HG03139 (cell line): Measurements from ENCODE around the gene TRABD2A.

ENCODE experiments used
- ATAC-seq: cut with Tn5 transposase; IDR thresholded peaks from one replicate; pipeline ENCODE4 v1.9.1; 2021; ENCODE audit not compliant: unreplicated experiment

TRABD2A gene

GRCh38 chr2:84854850-84855249, 26.0 kb downstream of the TRABD2A start:
- no peak for ATAC-seq

- ATAC-seq: no peak
These were observed 29.0 kb downstream of the TRABD2A start for GRCh38 chr2:84851876-84852275.

- ATAC-seq: no peak
These were observed 30.4 kb downstream of the TRABD2A start for GRCh38 chr2:84850471-84850870.

GRCh38 chr2:84849271-84849952, 31.5 kb downstream of the TRABD2A start:
- no peak for ATAC-seq

GRCh38 chr2:84847326-84848050, 33.4 kb downstream of the TRABD2A start:
- ATAC-seq: no peak

GRCh38 chr2:84846741-84847142, 34.1 kb downstream of the TRABD2A start:
- no peak for ATAC-seq

- no peak for ATAC-seq
These were observed 34.7 kb downstream of the TRABD2A start for GRCh38 chr2:84846041-84846663.

- ATAC-seq: no peak
These were observed 36.7 kb downstream of the TRABD2A start for GRCh38 chr2:84844141-84844540.

- no peak for ATAC-seq
These were observed 39.3 kb downstream of the TRABD2A start for GRCh38 chr2:84841577-84841976.

- ATAC-seq: no peak
These were observed 40.6 kb downstream of the TRABD2A start for GRCh38 chr2:84840306-84840705.

- ATAC-seq: no peak
These were observed 41.0 kb downstream of the TRABD2A start for GRCh38 chr2:84839851-84840250.

- no peak for ATAC-seq
These were observed 42.3 kb downstream of the TRABD2A start for GRCh38 chr2:84838434-84839145.

GRCh38 chr2:84836215-84836614, 44.7 kb downstream of the TRABD2A start:
- ATAC-seq: no peak

GRCh38 chr2:84833481-84834150, 47.3 kb downstream of the TRABD2A start:
- no peak for ATAC-seq

GRCh38 chr2:84832772-84833461, 48.0 kb downstream of the TRABD2A start:
- ATAC-seq: peak; percentile 79

GRCh38 chr2:84830758-84831500, 50.0 kb downstream of the TRABD2A start:
- no peak for ATAC-seq

- no peak for ATAC-seq
These were observed 50.8 kb downstream of the TRABD2A start for GRCh38 chr2:84830095-84830494.

- no peak for ATAC-seq
These were observed 51.2 kb downstream of the TRABD2A start for GRCh38 chr2:84829693-84830092.

- no peak for ATAC-seq
These were observed 52.8 kb downstream of the TRABD2A start for GRCh38 chr2:84827978-84828575.
